NCI-H82 treated with DMSO at 0.1 percent for 48 hours (cell line): ENCODE measurements around the gene DOCK4.
A peak's percentile ranks its signal among the peaks of the same experiment; 100 is the strongest.

Experiments used
- DNase-seq: peaks from one replicate; lab custom pipeline; 2025; ENCODE audit not compliant: unreplicated experiment; lab: John Stamatoyannopoulos, UW

The DOCK4 gene

GRCh38 chr7:111869280-111869679 is 336.9 kb downstream of the DOCK4 start:
- no peak for DNase-seq

GRCh38 chr7:111867348-111867931 is 338.8 kb downstream of the DOCK4 start:
- peak; percentile 49 for DNase-seq

DNA sequence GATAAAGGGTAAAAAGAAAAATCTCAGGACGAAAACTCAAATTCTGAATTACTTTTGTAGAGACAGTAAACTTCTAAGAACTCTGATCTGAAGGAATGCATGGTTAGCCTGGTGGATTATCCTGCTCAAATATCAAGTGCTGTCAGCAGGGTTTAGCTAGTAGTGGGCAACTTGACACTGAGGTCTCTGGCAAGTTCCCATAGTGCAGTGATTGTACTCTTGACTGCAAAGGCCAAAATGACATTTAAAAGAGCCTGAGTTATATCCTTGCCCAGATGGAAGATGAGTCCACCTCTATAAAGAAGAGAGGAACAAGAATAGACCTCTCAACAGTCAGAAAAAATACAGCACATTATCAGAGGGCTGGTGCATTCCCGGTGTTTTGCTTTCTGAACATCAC is 339.4 kb downstream of the DOCK4 start:
- no peak for DNase-seq

GRCh38 chr7:111865430-111865829 is 340.8 kb downstream of the DOCK4 start:
- DNase-seq, result no peak

DNA sequence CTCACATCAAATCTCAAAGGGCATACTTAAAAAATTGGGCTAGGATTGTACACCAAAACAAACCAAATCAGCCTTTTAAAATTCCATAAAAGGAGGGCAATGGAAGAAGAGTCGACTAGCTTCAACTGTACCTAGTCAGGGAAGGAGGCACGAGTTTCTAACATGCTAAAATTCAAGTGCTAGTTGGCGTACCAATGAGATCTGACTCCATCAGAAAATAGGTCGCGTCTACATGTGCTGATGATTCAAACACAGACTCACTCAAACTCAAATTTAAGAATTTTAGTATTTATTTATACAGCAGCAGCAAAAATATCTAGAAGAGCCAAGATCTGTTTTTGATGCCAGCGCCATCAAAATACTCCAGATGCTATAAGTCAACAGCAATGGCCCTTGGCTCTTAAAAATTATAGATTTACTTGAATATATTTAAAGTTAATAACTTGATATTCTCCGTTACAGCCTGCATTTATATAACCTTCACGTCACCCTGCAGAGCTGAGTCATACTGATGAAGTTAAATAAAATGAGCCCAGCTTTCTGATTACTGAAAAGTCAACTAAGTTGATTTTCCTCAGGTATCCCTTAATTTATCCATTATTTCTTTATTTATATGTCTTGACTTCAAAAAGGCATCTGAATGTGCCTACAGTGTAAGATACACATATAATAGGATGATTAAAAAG is 341.8 kb downstream of the DOCK4 start:
- no peak for DNase-seq

- no peak for DNase-seq
Measured at GRCh38 chr7:111863269-111863668, 342.9 kb downstream of the DOCK4 start.

DNA sequence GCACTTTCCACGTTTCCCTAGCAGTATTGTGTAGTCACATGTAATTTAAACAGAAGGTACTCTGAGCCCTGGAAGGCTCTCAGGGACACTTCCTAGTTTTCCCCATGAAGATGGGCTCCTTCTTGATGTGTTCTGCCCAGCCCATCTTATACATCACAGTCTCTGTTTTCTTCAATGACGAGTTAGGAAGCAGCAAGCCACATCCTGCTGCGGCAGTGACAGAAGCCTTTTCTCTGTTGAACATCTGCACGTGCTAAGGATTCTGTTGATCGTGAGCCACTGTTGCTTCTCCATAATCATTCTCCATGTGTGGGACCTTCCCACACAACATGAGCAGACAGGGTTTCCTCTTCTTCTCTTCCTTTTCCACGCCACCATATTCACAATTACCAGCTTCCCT is 346.0 kb downstream of the DOCK4 start:
- no peak for DNase-seq

- DNase-seq, result no peak
Measured at GRCh38 chr7:111858331-111858730, 347.9 kb downstream of the DOCK4 start.

DNA sequence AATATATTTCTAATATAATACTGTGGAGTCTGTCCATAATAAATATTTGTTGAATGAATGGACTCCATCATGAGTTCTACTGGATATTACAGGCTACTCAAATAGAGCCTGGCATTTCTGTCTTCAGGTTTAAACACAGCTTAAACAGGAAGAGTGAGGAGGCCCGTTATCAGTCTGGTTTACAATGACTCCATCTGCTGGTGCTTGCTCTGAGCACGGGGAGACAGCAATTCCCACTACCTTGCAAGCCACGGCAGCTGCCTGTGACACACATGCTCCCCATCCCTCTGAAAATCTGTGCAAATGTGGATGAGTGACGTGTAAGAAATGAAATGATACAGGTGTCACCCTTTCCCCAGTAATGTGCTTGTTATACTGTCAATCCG is 350.4 kb downstream of the DOCK4 start:
- no peak for DNase-seq

DNA sequence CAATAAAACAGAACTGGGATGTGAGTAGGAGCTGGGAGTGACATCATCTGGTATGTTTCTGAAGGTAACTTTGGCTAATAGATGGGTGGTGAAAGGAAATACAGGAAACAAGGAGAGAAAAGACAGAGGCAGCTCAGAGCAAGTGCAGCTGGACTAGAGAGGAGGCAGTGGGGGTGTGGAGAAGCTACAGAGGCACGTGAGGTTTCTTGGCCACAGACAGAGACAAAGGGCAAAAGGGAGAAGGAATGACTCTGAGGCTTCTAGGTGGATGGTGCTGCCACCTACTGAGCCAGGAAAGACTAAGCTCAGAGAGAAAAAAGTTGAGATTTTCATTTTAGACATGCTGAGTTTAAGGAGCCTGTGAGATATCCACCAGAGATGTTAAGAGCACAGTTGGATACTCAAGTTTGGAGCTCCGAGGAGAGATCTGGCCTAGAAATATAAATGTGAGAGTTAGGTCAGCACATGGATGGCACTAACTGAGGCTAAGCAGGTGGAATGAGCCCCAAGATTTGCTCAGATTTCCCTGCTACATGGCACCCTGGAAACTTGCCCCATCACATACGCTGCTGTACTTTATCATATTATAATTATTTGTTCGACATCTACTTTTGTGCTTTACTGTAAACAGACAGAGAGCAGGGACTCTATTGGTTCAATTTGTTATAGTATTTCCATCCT is 350.9 kb downstream of the DOCK4 start:
- DNase-seq, result peak; percentile 36

DNA sequence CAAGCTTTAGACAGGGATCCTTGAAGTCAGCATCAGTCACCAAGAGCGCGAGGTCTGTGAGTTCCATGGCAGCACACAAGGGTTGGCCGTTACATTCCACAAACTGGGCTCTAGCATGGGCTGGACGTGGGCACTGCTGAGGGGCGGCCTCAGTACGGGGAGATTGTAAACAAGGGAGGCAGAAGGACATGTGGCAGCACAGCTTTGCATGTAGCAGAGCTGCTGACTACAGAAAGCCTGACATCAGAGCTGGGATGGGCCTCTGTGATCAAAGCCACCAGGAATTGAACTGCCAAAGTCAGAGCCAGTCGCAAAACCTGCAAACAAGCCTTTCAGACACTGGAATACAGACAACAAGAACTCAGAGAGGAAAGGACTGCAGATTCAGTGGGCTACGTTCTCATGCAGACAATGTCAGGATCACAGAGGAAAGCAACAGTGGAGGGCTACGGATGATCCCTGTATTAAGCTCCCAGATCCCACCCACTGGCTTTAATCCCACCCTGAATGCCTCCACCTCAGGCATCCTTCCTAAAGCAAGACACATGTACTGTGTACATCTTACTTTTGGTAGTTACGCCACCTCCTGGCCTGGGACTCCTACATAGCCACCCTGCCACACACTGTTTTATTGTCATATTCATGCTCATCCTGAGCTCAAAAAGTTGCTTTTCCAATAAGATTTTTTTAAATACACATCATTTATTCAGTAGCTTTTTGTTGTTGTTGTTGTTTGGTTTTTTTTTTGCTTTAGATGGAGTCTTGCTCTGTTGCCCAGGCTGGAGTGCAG is 352.8 kb downstream of the DOCK4 start:
- peak; percentile 77 for DNase-seq

- no peak for DNase-seq
Measured at GRCh38 chr7:111852081-111852480, 354.1 kb downstream of the DOCK4 start.

DNA sequence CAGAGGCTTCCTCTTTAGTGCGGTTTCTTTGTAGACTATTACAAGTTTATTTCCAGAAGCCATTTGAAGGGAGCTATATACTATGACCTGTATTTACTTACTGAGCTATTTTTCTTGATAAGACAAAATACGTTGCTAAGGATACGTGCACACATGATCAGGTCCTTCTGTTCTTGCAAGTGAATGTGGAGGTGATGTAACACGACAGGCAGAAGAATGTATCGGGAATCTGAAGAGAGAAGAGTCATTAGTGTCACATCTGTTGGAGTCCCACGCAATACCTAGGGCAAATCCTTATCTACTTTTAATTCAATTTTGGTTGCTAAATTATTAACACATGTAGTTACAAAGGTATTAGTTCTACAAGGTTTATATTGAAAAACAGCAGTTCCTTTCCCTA is 359.3 kb downstream of the DOCK4 start:
- no peak for DNase-seq

DNA sequence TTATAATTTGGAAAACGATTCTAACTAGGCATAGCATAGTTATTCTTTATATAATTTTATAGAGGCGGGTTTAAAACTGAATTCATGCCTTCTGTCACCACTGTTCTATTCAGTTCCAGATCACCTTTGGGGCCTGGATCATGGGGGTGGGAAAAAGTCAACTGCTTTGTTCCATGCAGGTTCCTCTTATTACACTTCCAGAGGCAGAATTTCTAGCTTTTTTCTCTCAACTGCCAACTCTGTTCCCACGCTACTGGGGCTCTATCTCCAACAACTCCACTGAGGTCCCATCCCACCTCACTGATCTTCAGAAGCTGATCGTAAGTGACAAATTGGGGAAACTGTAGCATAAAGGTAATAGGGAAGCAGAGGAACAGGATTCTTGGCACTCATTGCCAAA is 360.3 kb downstream of the DOCK4 start:
- no peak for DNase-seq

GRCh38 chr7:111844904-111845671 is 361.1 kb downstream of the DOCK4 start:
- no peak for DNase-seq

GRCh38 chr7:111842491-111842890 is 363.7 kb downstream of the DOCK4 start:
- DNase-seq, result no peak

- DNase-seq, result no peak
Measured at GRCh38 chr7:111841596-111842205, 364.5 kb downstream of the DOCK4 start.

DNA sequence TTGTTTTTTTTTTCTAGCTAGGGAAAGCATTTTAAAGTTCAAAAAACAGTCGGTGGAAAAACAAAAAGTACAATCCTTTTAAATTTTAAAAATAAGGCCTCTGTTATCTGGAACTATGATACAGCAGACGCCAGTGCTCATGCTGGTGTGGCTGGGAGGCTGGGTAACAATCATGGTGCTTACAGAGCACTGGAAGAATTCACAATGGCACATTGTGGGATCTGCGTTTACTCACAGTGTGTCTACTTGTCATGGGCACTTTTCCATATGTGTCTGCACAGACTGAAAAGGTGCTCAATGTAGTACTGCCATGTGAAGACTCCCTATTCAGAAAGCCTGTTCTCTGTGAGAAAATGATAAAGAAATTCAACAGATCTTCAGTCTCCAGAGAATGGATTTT is 365.7 kb downstream of the DOCK4 start:
- DNase-seq, result no peak

DNA sequence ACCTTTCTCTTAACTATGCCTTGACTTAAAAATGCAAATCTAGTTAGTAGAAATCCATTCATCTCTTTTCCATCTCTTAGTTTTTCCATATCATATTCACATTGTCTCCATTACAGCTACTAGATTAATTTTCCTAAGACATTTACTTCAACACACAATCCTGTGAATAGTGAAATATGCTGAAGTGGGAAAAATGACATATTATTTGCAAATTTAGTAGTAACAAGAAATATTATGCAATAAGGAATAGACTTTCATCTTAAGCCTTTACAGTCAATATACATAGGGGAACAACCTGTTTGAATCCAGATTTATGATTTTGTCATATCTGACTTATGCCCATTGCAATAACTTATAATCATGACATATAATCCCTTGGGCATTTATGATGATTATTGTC is 366.9 kb downstream of the DOCK4 start:
- no peak for DNase-seq

GRCh38 chr7:111836592-111836991 is 369.6 kb downstream of the DOCK4 start:
- DNase-seq, result no peak

DNA sequence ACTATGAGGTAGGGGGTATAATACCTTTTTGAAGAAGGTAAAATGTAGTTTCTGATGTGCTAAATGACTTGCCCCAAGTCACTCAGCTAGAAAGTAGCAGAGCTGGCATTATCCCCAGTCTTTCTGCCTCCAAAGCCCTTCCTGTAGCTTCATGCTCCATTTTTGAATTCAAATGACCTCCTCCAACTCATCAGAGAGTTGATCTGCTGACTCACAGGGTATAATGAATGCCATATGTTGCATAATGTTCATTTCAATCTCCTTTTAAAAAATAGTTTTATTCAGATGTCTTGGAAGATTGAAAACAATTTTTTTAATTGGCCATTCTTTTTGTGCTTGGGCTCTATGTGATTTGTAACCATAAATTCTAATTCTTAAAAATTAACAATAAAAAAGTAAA is 371.1 kb downstream of the DOCK4 start:
- no peak for DNase-seq
